ENCODE data around the gene TUBB4A.
"Not testable (repeated sequence)": the region's sequence is repeated elsewhere in the genome, so short reads cannot be mapped to it uniquely, and the experiment has no call there.

The TUBB4A gene

GRCh38 chr19:6501740-6502648 is at the start of gene TUBB4A:
TUBB4A (minus strand) TSS chr19:6502309; CDS start chr19:6502212, 97 bp downstream.
- DNase-seq (ENCODE audit: low spot score): peak; percentile 92

GRCh38 chr19:6551091-6551490 is 49.0 kb upstream of the TUBB4A start:
- DNase-seq (ENCODE audit: low spot score): no peak

GRCh38 chr19:6550679-6551078 is 48.6 kb upstream of the TUBB4A start:
- DNase-seq (ENCODE audit: low spot score): not testable (repeated sequence)

- no peak for DNase-seq (ENCODE audit: low spot score)
Measured at GRCh38 chr19:6543866-6544347, 41.8 kb upstream of the TUBB4A start.

GRCh38 chr19:6540918-6541689 is 39.0 kb upstream of the TUBB4A start:
- no peak for DNase-seq (ENCODE audit: low spot score)

- DNase-seq (ENCODE audit: low spot score): no peak
Measured at GRCh38 chr19:6539514-6539913, 37.4 kb upstream of the TUBB4A start.

GRCh38 chr19:6535558-6536137 is 33.5 kb upstream of the TUBB4A start:
- no peak for DNase-seq (ENCODE audit: low spot score)

GRCh38 chr19:6534451-6535093 is 32.5 kb upstream of the TUBB4A start:
- no peak for DNase-seq (ENCODE audit: low spot score)

- no peak for DNase-seq (ENCODE audit: low spot score)
Measured at GRCh38 chr19:6533746-6534418, 31.8 kb upstream of the TUBB4A start.

GRCh38 chr19:6533000-6533328 is 30.9 kb upstream of the TUBB4A start:
- peak; percentile 38 for DNase-seq (ENCODE audit: low spot score)

- peak; percentile 41 for DNase-seq (ENCODE audit: low spot score)
Measured at GRCh38 chr19:6532244-6532999, 30.3 kb upstream of the TUBB4A start.

- no peak for DNase-seq (ENCODE audit: low spot score)
Measured at GRCh38 chr19:6531956-6532243, 29.8 kb upstream of the TUBB4A start.

- DNase-seq (ENCODE audit: low spot score): no peak
Measured at GRCh38 chr19:6531163-6531955, 29.2 kb upstream of the TUBB4A start.

- DNase-seq (ENCODE audit: low spot score): peak; percentile 94
Measured at GRCh38 chr19:6530386-6531162, 28.5 kb upstream of the TUBB4A start, which contains the start of gene TNFSF9. TNFSF9 (plus strand) TSS chr19:6531026; CDS start chr19:6531037, 11 bp downstream.

- DNase-seq (ENCODE audit: low spot score): no peak
Measured at GRCh38 chr19:6529937-6530385, 27.9 kb upstream of the TUBB4A start.

GRCh38 chr19:6529351-6529750 is 27.2 kb upstream of the TUBB4A start:
- DNase-seq (ENCODE audit: low spot score): no peak

GRCh38 chr19:6528544-6529121 is 26.5 kb upstream of the TUBB4A start:
- DNase-seq (ENCODE audit: low spot score): no peak

- no peak for DNase-seq (ENCODE audit: low spot score)
Measured at GRCh38 chr19:6527893-6528543, 25.9 kb upstream of the TUBB4A start.
